HepG2 (cell line): ENCODE measurements around the gene NELFB. TPM values are rescaled to one million over a fixed set of nuclear protein-coding genes. Genes with fewer than 3 reads are reported as not detected.

ENCODE experiments used
- CC2D1A ChIP-seq: sonication (generic); formaldehyde crosslinking; IDR thresholded peaks from 2 replicates; pipeline ENCODE4 v1.8.1; 2023; ENCODE audit warnings: mild to moderate bottlenecking, missing genetic modification reagents
- HOXA9 ChIP-seq: sonication (generic); formaldehyde crosslinking; IDR thresholded peaks from 2 replicates; pipeline ENCODE4 v1.8.1; 2022; ENCODE audit warnings: missing genetic modification reagents, mild to moderate bottlenecking, moderate library complexity, borderline replicate concordance
- IRF9 ChIP-seq: sonication (generic); formaldehyde crosslinking; IDR thresholded peaks from 2 replicates; pipeline ENCODE4 v1.8.0; 2022; ENCODE audit warnings: missing genetic modification reagents, mild to moderate bottlenecking, borderline replicate concordance
- ISL2 ChIP-seq: sonication (generic); formaldehyde crosslinking; IDR thresholded peaks from 2 replicates; pipeline ENCODE4 v1.5.0; 2020; ENCODE audit warnings: missing genetic modification reagents
- PHF8 ChIP-seq: sonication (generic); formaldehyde crosslinking; IDR thresholded peaks from 2 replicates; pipeline ENCODE4 v1.5.0; 2020; ENCODE audit warnings: missing genetic modification reagents
- RBFOX2 ChIP-seq: fragments of 200-400 bp; formaldehyde crosslinking; IDR thresholded peaks from 2 replicates; pipeline ENCODE4 v1.6.1; 2017; ENCODE audit warnings: low read depth, mild to moderate bottlenecking, low read length
- THRA ChIP-seq: sonication (generic); formaldehyde crosslinking; IDR thresholded peaks from 2 replicates; pipeline ENCODE4 v1.4.0; 2020; ENCODE audit warnings: missing genetic modification reagents, borderline replicate concordance
- ZNF543 ChIP-seq: sonication (generic); formaldehyde crosslinking; IDR thresholded peaks from 2 replicates; pipeline ENCODE4 v1.4.0; 2020; ENCODE audit warnings: mild to moderate bottlenecking, missing genetic modification reagents
- ZNF609 ChIP-seq: sonication (generic); formaldehyde crosslinking; IDR thresholded peaks from 2 replicates; pipeline ENCODE4 v1.4.0; 2020; ENCODE audit warnings: mild to moderate bottlenecking, missing genetic modification reagents, borderline replicate concordance
- polyA plus RNA-seq, 8 experiments: library from polyadenylated mRNA; depleted of rRNA in 3 of 8; stranded (reverse) in 7 of 8; unstranded in 1 of 8; fragments of >200 nt; fragmentation: Illumina TruSeq in 4 of 8; extraction: Trizol in 4 of 8; gene quantifications; 2 replicates each; pipeline versions ENCODE4 v1.2.1 to v1.2.3, GENCODE V29; 2011 to 2016; ENCODE audit warnings: low read depth in 4 of 8, missing spikeins in 1 of 8, mixed read lengths in 1 of 8; ENCODE audit not compliant: insufficient read depth in 1 of 8
- total RNA-seq, 5 experiments: library from RNA; depleted of rRNA; stranded (reverse); fragments of >200 nt; fragmentation: Illumina TruSeq; extraction: Trizol; gene quantifications; 2 replicates each; pipeline ENCODE4 v1.2.3, GENCODE V29; 2016; ENCODE audit warnings: low read depth in 1 of 5

NELFB gene
- total and polyA plus RNA-seq, 2 of the 13 experiments (the other 11 are each of a cell fraction or from before 2014, with no cell fraction given), result 26.5 to 45.8 TPM

GRCh38 chr9:137221506-137222111, 33.5 kb upstream of the NELFB start (continued):
- TF ChIP-seq THRA, result peak; percentile 43; the same call in 1 of the 2 replicates
- TF ChIP-seq IRF9 (CRISPR knock-in tag), result 0 out of 2 replicates have a peak, but pooled peaks have one; percentile 60
- TF ChIP-seq ISL2 (CRISPR knock-in tag), result no peak
- TF ChIP-seq ZNF609 (CRISPR knock-in tag), result 0 out of 2 replicates have a peak, but pooled peaks have one; percentile 26
- no peak for TF ChIP-seq HOXA9
- no peak for TF ChIP-seq CC2D1A (CRISPR knock-in tag)
- peak; percentile 37; the same call in 1 of the 2 replicates for TF ChIP-seq RBFOX2
- TF ChIP-seq ZNF543 (CRISPR knock-in tag), result peak; percentile 36; the same call in 1 of the 2 replicates
- TF ChIP-seq PHF8 (CRISPR knock-in tag), result 0 out of 2 replicates have a peak, but pooled peaks have one; percentile 25
